Measurements from ENCODE around the gene DZIP1L.
"Not testable (repeated sequence)": the region's sequence is repeated elsewhere in the genome, so short reads cannot be mapped to it uniquely, and the experiment has no call there.

Gene DZIP1L

DNA sequence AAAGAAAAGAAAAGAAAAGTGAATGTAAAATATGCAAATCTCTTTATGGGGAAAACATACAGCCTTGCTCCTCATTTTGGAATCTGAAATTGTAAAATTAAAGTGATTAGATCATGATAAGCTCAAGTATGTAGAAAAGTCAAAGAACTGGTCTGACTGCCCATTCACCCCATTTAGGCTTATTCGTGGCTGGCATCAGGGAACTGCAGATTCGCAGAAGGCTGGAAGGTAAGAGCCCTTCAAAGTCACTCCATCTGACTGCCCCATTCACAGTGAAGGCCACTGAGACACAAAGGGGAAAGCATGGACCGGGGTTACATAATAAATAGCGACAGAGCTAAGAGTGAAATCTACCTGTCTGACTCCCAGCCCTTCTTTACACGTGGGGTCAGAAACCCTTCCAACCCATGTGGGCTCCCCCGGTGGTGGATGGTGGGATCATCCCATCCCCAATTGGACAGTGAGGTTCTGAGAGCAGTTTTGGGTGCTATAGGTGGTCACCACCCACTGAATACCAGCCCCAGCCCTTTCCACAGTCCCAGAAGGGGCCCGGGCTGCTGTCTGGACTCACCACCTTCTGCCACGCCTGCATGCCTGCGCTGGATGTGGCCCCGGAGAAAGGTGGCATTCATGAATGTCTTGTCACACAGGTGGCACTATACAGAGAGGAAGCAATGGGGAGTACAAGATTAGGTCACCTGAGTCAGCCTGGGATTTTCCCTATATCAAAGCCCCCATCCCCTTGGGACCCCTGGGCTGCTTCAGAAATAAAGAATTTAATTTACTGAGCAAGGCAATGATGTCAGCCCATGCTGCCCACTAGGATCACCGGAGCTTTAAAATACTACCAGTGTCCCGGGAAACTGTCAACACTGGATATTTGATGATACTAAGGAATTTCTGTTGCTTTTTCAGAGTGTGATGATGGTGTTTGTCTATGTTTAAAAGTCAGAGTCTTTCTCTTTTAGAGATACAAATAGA, 17.9 kb downstream of the DZIP1L start:
- TF ChIP-seq CTCF (conservative IDR thresholded peaks at IDR 0.05; ENCODE audit: low read length): peak; percentile 39
- no peak for DNase-seq (ENCODE audit: low read depth)
- H3K4me3 ChIP-seq (ENCODE audit: low read length): no peak overlapping the region

DNA sequence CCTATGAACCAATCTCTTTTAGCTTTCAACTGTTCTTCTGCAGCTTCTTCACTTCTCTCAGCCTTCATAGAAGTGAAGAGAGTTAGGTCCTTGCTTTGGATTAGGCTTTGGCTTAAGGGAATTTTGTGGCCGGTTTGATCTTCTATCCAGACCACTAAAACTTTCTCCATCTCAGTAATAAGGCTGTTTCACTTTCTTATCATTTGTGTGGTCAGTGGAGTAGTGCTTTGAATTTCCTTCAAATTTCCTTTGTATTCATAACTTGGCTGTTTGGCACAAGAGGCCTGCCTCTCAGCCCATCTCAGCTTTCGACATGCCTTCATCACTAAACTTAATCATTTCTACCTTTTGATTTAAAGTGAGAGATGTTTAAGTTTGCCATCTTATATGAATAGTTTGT, 21.7 kb downstream of the DZIP1L start:
- H3K4me3 ChIP-seq (ENCODE audit: low read length): no peak overlapping the region
- TF ChIP-seq CTCF (conservative IDR thresholded peaks at IDR 0.05; ENCODE audit: low read length): no peak
- DNase-seq (ENCODE audit: low read depth): no peak

- no peak overlapping the region for H3K4me3 ChIP-seq (ENCODE audit: low read length)
- DNase-seq (ENCODE audit: low read depth): peak; percentile 22
- TF ChIP-seq CTCF (conservative IDR thresholded peaks at IDR 0.05; ENCODE audit: low read length): no peak
These were observed 23.4 kb downstream of the DZIP1L start for GRCh38 chr3:138092023-138092422.

- peak; percentile 57 for DNase-seq (ENCODE audit: low read depth)
- no peak for TF ChIP-seq CTCF (conservative IDR thresholded peaks at IDR 0.05; ENCODE audit: low read length)
- no peak overlapping the region for H3K4me3 ChIP-seq (ENCODE audit: low read length)
These were observed 26.3 kb downstream of the DZIP1L start for GRCh38 chr3:138089091-138089490.

- not testable (repeated sequence) for DNase-seq (ENCODE audit: low read depth); H3K4me3 ChIP-seq (ENCODE audit: low read length)
These were observed 29.7 kb downstream of the DZIP1L start for GRCh38 chr3:138085745-138086144.

DNA sequence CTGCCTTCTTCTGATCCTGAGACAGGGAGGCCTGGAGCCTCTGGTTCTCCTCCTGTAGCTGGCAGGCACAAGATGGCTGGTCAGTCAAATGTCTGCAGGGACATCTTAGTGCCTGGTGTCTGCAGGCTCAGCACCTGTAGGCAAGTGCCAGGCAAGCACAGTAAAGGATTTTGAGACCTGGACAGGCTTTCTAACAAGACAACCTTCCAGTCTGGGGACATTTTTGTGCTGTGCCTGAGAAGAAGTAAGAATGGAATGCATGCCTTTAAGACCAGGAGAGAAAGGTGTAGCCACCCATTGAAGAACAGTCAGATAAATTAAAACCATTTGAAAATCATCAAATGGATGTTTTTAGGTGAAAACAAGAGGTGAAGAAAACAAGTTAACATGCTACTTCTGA, 31.2 kb downstream of the DZIP1L start:
- DNase-seq (ENCODE audit: low read depth): no peak
- no peak for TF ChIP-seq CTCF (conservative IDR thresholded peaks at IDR 0.05; ENCODE audit: low read length)
- no peak overlapping the region for H3K4me3 ChIP-seq (ENCODE audit: low read length)

- DNase-seq (ENCODE audit: low read depth): no peak
- H3K4me3 ChIP-seq (ENCODE audit: low read length): no peak overlapping the region
- no peak for TF ChIP-seq CTCF (conservative IDR thresholded peaks at IDR 0.05; ENCODE audit: low read length)
These were observed 32.4 kb downstream of the DZIP1L start for GRCh38 chr3:138082992-138083386.
